GM12878 (cell line): Measurements from ENCODE around the gene ZBTB9. TPM values are rescaled to one million over a fixed set of nuclear protein-coding genes. Genes with fewer than 3 reads are reported as not detected.

ENCODE experiments used
- ATAC-seq: fragments of 200-7000 bp; cut with Tn5 transposase; 3 replicates; pipeline ENCODE4 v1.9.1; 2020; ENCODE audit warnings: mild to moderate bottlenecking, moderate library complexity
- BruUV-seq: library from RNA; stranded (reverse); fragments of 400-500 nt; replicated peaks from 2 replicates; lab custom pipeline; 2021; lab: Mats Ljungman, UMichigan
- CTCF ChIA-PET: fragments of 300-600 bp; sonication (Branson Sonifier 250); formaldehyde crosslinking; extraction: SDS; loops from one replicate; lab custom pipeline; 2021; ENCODE audit warnings: inconsistent platforms; lab: Yijun Ruan, JAX
- POLR2A ChIA-PET: fragments of 350-600 bp; formaldehyde crosslinking; extraction: SDS; loops from one replicate; lab custom pipeline; 2021; ENCODE audit warnings: inconsistent platforms; lab: Charles Lee
- RAD21 ChIA-PET: fragments of 300-600 bp; sonication (Branson Sonifier 250); formaldehyde crosslinking; loops from one replicate; lab custom pipeline; 2023; ENCODE audit warnings: antibody characterized with exemption; ENCODE audit not compliant: unreplicated experiment; lab: Charles Lee
- SMC1A ChIA-PET: fragments of 300-600 bp; sonication (Branson Sonifier 250); formaldehyde crosslinking; loops from one replicate; lab custom pipeline; 2023; ENCODE audit not compliant: unreplicated experiment, uncharacterized antibody; lab: Charles Lee
- DNase-seq: peaks from one replicate; pipeline ENCODE4 v3.0.0-alpha.2; 2011; ENCODE audit warnings: low read depth, low spot score
- FAIRE-seq: peaks from 3 replicates; lab custom pipeline; 2011; peaks lifted over from hg19 to GRCh38; lab: Jason Lieb, UNC
- H2AFZ ChIP-seq: 2 replicates; pipeline ENCODE4 v1.6.0; 2011; ENCODE audit warnings: low read depth, low read length, control low read depth; ENCODE audit not compliant: control insufficient read depth
- H3K27ac ChIP-seq: 2 replicates; pipeline ENCODE4 v1.5.1; 2011; ENCODE audit warnings: control low read depth; ENCODE audit not compliant: control insufficient read depth, insufficient read depth
- H3K27me3 ChIP-seq, 2 experiments: replicated peaks in 1 of 2; 2 replicates each; pipeline versions ENCODE4 v1.6.0 to v1.6.1; 2011; ENCODE audit warnings: low read length in 1 of 2; ENCODE audit not compliant: control insufficient read depth in 2 of 2, insufficient read depth in 2 of 2
- H3K36me3 ChIP-seq, 2 experiments: 2 replicates each; pipeline ENCODE4 v1.5.1; 2011; ENCODE audit warnings: low read length in 1 of 2; ENCODE audit not compliant: control insufficient read depth in 2 of 2, insufficient read depth in 2 of 2
- H3K4me1 ChIP-seq: 2 replicates; pipeline ENCODE4 v1.6.1; 2011; ENCODE audit warnings: mild to moderate bottlenecking, low read length, moderate library complexity, mixed read lengths; ENCODE audit not compliant: control insufficient read depth, insufficient read depth
- H3K4me2 ChIP-seq: 2 replicates; pipeline ENCODE4 v1.6.0; 2011; ENCODE audit warnings: control low read depth; ENCODE audit not compliant: control insufficient read depth, insufficient read depth
- H3K4me3 ChIP-seq: fragments of 200-600 bp; sonication (generic); 2 replicates; pipeline ENCODE4 v1.5.1; 2016
- H3K79me2 ChIP-seq: 2 replicates; pipeline ENCODE4 v1.6.0; 2011; ENCODE audit warnings: low read length; ENCODE audit not compliant: control insufficient read depth, insufficient read depth
- H3K9ac ChIP-seq: 2 replicates; pipeline ENCODE4 v1.8.0; 2011; ENCODE audit warnings: low read length, control low read depth, mixed read lengths; ENCODE audit not compliant: control insufficient read depth, insufficient read depth
- H3K9me3 ChIP-seq: replicated peaks from 3 replicates; pipeline ENCODE4 v1.5.1; 2011; ENCODE audit warnings: mild to moderate bottlenecking, low read length; ENCODE audit not compliant: control insufficient read depth, insufficient read depth
- H4K20me1 ChIP-seq: 2 replicates; pipeline ENCODE4 v1.6.0; 2011; ENCODE audit not compliant: control insufficient read depth, insufficient read depth
- FOS ChIP-seq: IDR thresholded peaks from 3 replicates; pipeline ENCODE4 v1.6.1; 2011; ENCODE audit warnings: borderline replicate concordance; ENCODE audit not compliant: insufficient read length; ENCODE audit errors: extremely low read depth
- HDAC2 ChIP-seq: fragments of 200-600 bp; sonication (generic); IDR thresholded peaks from 2 replicates; pipeline ENCODE4 v1.6.1; 2017
- JUND ChIP-seq: IDR thresholded peaks from 2 replicates; pipeline ENCODE4 v1.6.1; 2012; ENCODE audit warnings: low read depth, mild to moderate bottlenecking, low read length, improper control_type of control experiment, moderate library complexity
- POLR2AphosphoS5 ChIP-seq: IDR thresholded peaks from 2 replicates; pipeline ENCODE4 v1.6.1; 2011; ENCODE audit warnings: mild to moderate bottlenecking, low read length, inconsistent platforms
- RBBP5 ChIP-seq: fragments of 200-600 bp; sonication (generic); conservative IDR thresholded peaks from 2 replicates; pipeline ENCODE4 v1.6.1; 2016
- WRNIP1 ChIP-seq: IDR thresholded peaks from 2 replicates; pipeline ENCODE4 v1.6.1; 2011; ENCODE audit warnings: low read depth, low read length, improper control_type of control experiment, borderline replicate concordance
- ZNF207 ChIP-seq: fragments of 450-650 bp; IDR thresholded peaks from 2 replicates; pipeline ENCODE4 v1.6.1; 2014; ENCODE audit warnings: antibody characterized with exemption, mild to moderate bottlenecking, borderline replicate concordance
- ZNF217 ChIP-seq: fragments of 450-650 bp; IDR thresholded peaks from 2 replicates; pipeline ENCODE4 v1.6.1; 2017; ENCODE audit warnings: antibody characterized with exemption, mild to moderate bottlenecking
- WGBS: methylation state at CpG from one replicate; pipeline ENCODE4 v1.1.6; 2016; ENCODE audit warnings: low lambda C conversion rate; ENCODE audit not compliant: insufficient replicate concordance, insufficient coverage; ENCODE audit errors: missing lambda C conversion rate; 5-methylcytosine and 5-hydroxymethylcytosine counted together
- in situ Hi-C: fragments of 300-500 bp; cut with MboI; formaldehyde crosslinking; loops from 9 replicates; pipeline ENCODE4 v1.14.3; 2018; ENCODE audit warnings: mixed read lengths
- intact Hi-C: fragments of 100-400 bp; cut with micrococcal nuclease; formaldehyde crosslinking; loops from one replicate; pipeline ENCODE4 v1.14.2; 2022; ENCODE audit not compliant: unreplicated experiment
- polyA plus RNA-seq, 11 experiments: library from polyadenylated mRNA; depleted of rRNA in 4 of 11; unstranded in 6 of 11; stranded (reverse) in 5 of 11; fragments of >200 nt; fragmentation: Nextera tagmentation in 4 of 11; fragmentation: Illumina TruSeq in 1 of 11; extraction: Ambion mirVana in 4 of 11; extraction: Trizol in 1 of 11; gene quantifications; 1 replicate in 1 of 11; 2 replicates in 10 of 11; pipeline versions ENCODE4 v1.2.1 to v1.2.3, GENCODE V29; 2011 to 2016; ENCODE audit warnings: inconsistent platforms in 2 of 11, missing spikeins in 2 of 11, low read depth in 1 of 11
- total RNA-seq, 4 experiments: library from RNA; depleted of rRNA in 3 of 4; stranded (reverse); fragments of >200 nt in 3 of 4; fragmentation: Illumina TruSeq in 1 of 4; extraction: Trizol in 1 of 4; gene quantifications; 2 replicates each; pipeline versions ENCODE4 v1.2.1 to v1.2.3, GENCODE V29; 2013 to 2021
- TF ChIP-seq, protein P1 (sequence below): fragments of 450-650 bp; IDR thresholded peaks from 2 replicates; pipeline ENCODE4 v1.6.1; 2017; ENCODE audit warnings: low read depth, mild to moderate bottlenecking, moderate library complexity

Gene ZBTB9
- total and polyA plus RNA-seq, 10 of the 15 experiments (the other 5 are each of a cell fraction or from before 2014, with no cell fraction given), result 1.5 to 12.7 (median 6.9) TPM

- Histone ChIP-seq H3K4me2 (no peak overlapping the region), H4K20me1 (no peaks in the 10 kb centered on the region; the same call in 1 of the 2 replicates), H3K9me3 (no peaks in the 10 kb centered on the region), H3K4me3 (no peak overlapping the region), H2AFZ (no peak overlapping the region), H3K4me1 (no peaks in the 10 kb centered on the region), H3K79me2 (no peaks in the 10 kb centered on the region), H3K36me3 (peaks cover 2 to 9% of the 10 kb centered on the region in 2 experiments; a peak in 3 of 4 replicates), H3K27me3 (no peaks in the 10 kb centered on the region), H3K9ac (no peak overlapping the region), H3K27ac (no peak overlapping the region)
- BruUV-seq, result no TSS peak
- ChIA-PET CTCF (no interaction called here), POLR2A (no interaction called here), RAD21 (interaction anchor here (0.7 kb wide), 1 partner anchor 12 kb away, joined by 5 read pairs; no protein-coding TSS in a partner anchor), SMC1A (no interaction called here)
- in situ Hi-C loops (no loop called here), intact Hi-C loops (no loop called here)
- 94% methylated on average over 11 of the region's 18 CpGs for WGBS
- FAIRE-seq (no peak), DNase-seq (no peak), ATAC-seq (no peak)
- TF ChIP-seq, protein P1, sequence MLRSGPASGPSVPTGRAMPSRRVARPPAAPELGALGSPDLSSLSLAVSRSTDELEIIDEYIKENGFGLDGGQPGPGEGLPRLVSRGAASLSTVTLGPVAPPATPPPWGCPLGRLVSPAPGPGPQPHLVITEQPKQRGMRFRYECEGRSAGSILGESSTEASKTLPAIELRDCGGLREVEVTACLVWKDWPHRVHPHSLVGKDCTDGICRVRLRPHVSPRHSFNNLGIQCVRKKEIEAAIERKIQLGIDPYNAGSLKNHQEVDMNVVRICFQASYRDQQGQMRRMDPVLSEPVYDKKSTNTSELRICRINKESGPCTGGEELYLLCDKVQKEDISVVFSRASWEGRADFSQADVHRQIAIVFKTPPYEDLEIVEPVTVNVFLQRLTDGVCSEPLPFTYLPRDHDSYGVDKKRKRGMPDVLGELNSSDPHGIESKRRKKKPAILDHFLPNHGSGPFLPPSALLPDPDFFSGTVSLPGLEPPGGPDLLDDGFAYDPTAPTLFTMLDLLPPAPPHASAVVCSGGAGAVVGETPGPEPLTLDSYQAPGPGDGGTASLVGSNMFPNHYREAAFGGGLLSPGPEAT, result no peak
- no peak for TF ChIP-seq FOS
- TF ChIP-seq RBBP5, result no peak
- no peak for TF ChIP-seq WRNIP1
- TF ChIP-seq POLR2AphosphoS5, result no peak
- no peak for TF ChIP-seq JUND
- TF ChIP-seq HDAC2, result no peak
- no peak for TF ChIP-seq ZNF217
- TF ChIP-seq ZNF207, result no peak
These were observed 10.5 kb upstream of the ZBTB9 start for GRCh38 chr6:33443619-33444504.
